HG03575 (cell line): ENCODE results near the gene KIAA0753.

ENCODE experiments used
- ATAC-seq: cut with Tn5 transposase; IDR thresholded peaks from one replicate; pipeline ENCODE4 v1.9.1; 2021; ENCODE audit not compliant: unreplicated experiment, insufficient number of reproducible peaks, low FRiP score; ENCODE audit errors: extremely low read depth

Gene KIAA0753

DNA sequence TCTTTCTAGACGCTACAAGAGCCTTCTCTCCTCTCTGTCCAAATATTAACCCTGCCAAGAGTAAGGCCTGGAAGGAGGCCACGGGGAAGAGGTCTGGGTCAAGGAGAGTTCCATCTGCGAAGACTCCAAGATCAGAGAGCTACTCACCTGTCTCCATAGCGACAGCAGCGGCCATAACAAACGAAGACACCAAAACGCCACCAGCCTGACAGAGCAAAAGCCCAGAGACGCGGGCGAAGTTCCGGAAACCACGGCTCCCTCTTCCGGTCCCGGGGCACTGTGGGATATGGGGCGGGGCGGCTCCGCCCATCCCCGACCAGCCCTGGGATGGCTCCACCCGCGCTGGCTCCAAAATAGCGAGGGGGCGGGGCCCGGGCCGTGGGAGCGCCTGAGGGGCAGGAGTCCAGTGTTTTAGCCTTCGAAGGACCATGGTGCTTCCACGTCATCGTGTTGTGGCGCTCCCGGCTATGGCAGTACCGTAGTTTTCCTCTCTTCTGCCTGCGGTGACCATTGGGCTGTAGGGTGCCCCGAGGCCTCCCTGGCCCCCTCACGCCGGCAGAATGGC lies 10.9 kb upstream of the KIAA0753 start, which contains the start of the genes C17orf100 and MED31:
C17orf100 (plus strand) TSS at position 409 of the 565 bp plus-strand sequence; CDS start at position 561, 152 bp downstream.
MED31 (minus strand) TSS at position 252 of the 565 bp plus-strand sequence; CDS start at position 175, 77 bp downstream.
- no peak for ATAC-seq

DNA sequence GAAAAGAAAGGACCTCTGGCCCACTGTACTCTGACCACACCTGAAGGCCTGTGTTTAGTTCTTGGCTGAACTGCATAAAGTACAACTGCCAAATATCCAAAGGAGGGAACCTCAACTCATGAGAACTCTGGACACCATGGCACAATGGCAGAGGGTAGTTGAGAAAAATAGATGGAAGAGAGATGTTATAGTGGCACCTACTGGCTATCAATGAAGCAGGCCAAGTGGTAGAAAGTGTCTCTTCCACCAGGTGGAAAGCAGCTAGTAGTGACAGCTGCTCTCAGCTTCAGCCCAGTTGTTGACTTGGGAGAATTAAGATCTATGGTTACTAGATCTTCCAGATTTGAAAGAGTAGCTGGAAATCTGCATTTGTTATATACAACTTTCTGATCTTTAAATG lies 7.7 kb upstream of the KIAA0753 start:
- ATAC-seq = no peak

DNA sequence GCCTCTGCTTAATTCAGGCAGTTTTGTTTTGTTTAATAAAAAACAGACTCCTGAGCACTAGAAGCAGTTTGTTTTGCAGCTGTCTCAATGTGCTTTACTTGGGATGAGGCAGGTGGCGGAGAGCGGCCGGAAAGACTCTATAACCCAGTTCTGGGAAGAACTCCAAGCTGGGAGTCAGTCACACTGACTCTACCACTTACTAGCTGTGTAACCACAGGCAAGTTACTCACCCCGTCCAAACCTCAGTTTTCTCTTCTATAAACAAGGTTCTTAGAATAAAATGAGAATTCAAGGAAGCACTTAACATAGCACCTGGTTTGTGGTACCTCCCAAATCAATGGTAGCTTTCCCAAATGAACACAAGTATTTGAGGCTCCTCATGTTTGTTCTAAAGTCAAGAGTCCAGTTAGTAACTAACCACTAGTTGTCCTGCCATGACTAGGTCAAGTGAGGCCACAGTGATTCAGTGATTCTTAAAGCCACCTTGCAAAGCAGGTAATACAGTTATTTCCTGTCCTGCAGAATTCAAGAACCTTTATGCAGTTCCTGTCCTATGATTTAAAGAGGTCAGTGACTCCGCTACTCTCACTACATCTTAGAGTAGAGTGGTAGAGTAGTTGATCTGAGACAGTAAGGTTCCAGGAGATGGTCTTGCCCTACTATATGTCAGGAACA lies 3.1 kb upstream of the KIAA0753 start:
- no peak for ATAC-seq

DNA sequence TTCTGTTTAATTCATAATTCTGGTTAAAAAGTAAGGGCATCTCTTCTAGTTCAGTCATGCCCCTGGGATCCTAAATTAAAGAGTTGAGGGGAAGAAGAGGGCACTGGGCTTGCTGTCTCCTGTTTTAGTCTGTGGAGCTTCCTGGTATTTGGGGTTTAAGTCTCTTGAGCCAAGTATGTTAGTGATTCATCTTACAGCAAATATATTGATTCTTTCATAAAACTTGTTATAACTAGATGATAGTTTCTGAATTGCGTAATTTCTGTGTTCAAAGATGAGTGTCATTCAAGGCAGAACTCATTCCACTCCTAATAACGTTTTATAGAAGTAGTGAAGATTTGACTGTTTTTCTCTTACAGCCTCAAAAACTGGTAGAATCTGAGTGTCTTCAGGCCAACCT lies 2.1 kb upstream of the KIAA0753 start:
- ATAC-seq = no peak

DNA sequence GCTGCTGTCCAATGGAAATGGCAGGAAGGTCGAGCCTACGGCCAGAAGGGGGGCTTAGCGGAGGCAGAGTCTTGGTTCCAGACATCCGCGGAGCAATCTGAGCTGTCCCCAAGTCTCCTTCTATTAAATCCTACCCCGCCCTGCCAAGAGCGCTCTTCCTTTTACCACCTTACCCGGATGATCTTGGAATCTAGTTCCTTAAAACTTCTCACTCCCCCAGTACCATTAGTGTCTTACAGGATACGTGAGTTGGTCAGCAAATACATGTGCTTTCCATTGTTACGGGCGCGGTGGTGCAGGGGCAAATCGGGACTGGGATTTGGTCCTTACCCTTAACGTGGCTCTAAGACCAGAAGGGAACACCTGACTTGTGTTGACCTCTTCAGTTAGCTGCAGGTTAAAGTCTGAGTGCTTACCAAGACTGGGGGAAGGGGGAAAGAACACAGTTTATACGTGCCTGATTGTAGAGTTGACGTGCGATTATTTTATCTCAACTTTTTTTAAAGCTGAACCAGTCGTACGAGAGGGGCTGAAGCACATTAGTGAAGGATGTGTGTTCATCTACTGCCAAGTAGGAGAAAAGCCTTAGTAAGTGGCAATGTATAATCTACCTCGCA lies 844 bp upstream of the KIAA0753 start:
- ATAC-seq = no peak

DNA sequence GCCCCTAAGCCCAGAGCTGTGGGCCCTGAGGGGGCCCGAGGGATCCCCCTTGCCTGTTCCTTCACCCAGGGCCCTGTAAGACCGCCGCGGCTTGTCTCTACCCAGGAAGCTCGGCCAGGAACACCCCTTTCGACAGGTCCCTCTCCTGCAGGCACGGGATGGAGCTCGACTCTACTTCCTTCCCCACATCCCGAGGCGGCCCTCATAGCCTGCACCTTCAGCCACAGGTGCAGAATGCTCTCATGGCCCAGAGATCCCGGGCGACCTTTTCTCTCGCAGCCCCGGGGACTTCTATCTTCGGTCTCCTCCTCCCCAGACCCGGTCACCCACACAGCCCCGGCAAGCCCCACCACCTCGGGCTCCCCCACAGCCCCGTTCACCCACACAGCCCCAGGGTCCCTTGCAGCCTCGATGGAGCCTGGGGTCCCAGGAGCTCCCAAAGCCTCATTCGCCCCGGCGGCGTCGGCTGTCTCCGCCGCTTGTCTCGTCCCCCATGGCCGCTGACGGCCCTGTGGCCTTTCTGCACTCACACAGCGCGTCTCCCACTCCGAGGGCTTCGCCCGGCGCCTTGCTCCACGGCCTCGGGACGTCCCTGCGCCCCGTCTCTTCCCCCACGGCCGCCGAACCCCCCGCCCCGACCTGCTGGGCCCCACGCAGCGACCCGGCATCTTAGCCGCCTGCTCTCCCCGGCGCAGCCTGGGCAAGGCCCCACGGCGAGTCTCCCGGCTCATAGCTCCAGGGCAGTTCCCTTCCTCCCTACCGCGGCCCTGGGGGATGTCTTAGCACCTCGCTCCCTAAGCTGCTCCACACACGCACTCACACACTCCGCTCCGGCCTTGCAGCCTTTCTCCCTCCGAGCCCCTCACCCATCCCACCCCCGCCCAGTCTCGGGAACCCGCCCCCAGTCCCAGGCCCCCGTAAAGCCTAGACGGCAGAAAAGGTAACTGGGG lies 650 bp downstream of the KIAA0753 start:
- ATAC-seq = no peak

DNA sequence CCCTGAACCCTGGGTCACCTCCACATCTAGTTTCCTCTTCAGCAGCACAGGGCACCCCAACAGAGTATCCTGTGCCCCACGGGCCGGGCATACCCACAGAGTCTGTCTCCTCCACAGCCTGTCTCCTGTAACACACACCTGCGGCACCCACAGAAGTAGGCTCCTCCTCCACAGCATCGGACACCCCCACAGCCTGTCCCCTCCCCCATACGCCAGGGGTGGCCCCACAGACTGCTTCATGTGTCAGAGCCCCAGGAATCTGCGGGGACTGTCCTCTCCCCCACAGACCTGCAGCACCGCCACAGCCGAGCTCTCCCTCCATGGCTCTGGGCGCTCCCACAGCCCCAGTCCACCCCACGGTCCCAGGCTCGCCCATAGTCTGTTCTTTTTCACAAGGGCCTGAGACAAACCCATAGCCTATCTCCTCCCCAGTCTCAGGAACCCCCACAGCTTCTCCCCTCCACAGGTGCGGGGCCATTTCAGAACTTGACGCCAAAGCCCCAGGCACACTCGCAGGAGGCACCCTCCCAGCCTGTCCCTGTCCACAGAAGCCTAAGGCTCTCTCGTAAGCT lies 1.4 kb downstream of the KIAA0753 start:
- ATAC-seq = no peak

DNA sequence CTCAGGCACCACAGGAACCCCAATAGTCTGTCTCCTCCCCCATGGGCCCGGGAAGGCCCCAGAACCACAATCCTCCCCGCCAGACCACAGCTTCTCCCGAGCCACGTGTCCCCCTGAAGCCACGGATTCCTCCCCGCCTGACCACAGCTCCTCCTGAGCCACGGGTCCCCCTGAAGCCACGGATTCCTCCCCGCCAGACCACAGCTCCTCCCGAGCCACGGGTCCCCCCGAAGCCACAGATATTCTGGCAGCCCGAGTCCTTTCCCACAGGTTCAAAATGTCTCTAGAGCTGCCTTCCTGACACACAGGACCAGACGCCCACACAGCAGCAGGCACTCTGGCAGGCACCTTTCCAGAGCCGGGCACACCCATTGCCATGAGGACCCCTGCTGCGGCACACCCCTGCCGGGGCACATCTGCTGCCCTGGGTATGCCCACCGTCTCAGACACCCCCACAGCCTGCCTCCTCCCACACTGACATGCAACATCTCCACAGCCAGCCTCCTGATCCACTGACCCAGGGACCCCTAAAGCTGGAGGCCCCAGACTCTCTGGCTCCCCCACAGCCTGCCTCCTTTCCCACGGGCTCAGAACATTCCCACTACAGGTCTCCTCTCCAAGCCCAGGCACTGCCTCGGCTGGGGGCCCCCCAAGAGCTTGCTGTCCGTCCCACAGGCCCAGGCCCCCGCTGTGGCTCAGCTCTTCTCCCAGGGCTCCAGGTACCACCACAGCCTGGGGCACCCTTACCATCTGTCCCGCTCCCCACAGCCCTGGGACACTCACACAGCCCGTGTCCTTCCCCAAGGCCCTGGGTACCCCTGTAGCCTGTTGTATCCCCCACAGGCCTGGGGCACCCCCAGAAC lies 2.2 kb downstream of the KIAA0753 start:
- ATAC-seq = no peak

DNA sequence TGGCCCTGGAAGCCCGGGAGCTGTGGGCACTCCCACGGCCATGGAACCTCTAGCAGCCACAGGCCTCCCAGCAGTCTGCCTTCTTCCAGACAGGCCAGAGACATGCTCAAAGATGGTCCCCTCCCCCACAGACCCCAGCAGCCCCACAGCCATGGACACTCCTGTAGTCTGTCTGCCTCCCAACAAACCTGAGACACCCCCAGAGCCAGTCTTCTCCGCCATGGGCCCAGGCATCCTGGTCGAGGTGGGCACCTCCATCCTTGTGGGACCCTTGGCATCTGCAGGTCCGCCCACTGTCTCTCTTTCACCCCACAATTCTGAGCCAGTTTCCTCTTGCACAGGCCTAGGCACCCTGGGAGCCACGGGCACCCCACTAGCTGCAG lies 3.1 kb downstream of the KIAA0753 start:
- no peak for ATAC-seq

DNA sequence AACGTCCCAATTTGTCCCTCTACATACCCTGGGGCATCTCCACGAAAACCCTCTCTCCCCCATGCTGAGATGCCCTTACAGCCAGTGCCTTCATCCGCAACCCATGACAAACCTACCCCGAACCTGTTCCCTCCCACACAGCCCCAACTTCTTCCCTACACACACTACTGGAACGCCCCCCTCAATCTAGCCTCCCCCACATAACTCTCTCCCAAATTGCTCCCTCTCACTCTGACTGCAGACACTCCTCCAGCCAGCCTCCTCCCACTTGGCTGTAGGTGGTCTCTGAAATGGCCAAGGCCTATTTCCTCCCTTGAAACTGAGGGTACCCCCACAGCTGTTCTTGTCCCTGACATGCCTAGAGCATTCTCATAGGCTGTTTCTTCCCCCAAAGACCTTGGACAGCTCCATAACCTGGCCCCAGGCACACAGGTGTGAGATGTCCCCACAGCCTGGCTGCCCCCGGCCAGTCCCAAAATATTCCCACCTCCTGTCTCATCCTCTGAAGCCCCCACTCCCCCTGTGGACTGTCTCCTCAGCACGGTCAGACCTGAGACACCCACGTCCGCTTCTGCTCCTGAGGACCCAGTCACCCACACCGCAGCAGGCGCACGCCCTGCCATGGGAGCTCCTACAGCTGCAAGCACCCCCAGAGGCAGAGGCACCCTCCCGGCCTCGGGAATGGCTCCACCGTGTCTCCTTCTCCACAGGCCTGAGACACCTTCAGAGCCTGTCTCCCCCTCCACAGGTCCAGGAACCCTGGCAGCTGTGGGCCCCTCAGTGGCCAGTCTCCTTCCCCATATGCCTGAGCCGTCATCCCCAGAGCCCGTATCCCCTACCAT lies 3.7 kb downstream of the KIAA0753 start:
- no peak for ATAC-seq

DNA sequence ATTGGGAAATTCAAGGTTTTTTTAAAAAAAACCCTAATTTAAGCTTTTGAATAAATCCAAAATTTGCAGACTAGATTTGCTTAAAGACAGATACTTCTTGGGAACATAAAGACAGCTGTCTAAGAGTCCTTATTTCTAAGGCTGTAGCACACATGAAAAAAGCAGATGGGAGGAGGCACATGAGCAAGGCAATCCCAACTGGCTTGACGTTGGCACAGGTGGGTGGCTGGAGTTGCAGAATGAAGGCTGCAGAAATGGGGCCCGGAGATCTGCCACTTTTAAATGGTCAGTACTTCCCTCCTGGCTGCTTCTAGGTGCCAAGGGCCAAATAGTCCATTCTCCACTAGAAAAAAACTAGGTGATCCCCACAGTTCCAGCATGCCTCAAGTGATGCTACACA lies 4.4 kb downstream of the KIAA0753 start:
- no peak for ATAC-seq

DNA sequence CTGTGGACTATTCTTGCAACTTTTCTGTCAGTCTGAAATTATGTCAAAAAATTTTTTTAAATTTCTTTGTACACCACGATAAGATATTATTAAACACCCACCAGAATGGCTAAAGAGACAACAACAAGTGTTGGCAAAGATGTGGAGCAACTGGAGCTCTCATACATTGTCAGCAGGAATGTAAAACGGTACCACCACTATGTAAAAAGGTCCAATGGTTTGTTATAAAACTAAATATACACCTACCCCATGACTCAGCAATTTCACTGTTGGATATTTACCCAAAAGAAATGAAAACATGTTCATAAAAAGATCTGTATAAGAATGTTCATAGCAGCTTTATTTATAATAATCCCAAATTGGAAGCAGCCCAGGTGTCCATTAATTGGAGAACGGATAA lies 7.2 kb downstream of the KIAA0753 start:
- no peak for ATAC-seq

DNA sequence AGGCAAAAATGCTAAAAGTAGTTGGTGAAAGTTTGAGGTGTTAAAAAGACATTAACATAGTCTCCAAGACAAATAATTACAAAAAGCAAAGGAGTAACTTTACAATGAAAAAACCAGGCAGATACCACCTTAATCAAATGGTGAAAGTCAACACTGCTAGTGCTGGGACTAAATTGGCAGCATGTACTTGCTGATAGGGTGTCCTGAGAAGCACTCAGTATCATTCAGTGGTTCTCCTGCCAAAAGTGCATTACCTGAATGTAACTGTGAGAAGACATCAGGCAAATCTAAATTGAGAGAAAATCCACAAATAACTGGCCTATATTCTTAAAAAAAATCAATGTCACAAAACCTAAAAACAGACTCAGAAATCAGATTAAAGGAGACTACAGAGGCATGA lies 8.0 kb downstream of the KIAA0753 start:
- ATAC-seq = no peak

DNA sequence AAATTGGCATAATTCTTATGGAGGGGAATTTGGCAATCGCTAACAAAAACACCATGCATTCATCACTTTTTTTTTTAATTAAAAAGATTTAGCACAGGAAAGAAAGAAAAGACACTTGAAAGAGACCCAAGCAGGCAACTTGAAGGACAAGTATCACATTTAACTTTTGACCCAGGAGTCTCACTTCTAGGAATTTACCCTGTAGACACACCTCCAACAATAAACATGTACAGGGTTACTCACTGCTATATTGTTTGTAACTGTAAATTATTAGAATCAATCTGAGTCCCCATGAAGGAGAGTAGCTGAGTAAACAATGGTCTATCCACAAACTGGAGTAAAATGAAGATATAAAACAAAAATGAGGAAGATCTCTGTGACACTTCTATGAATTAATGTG lies 10.1 kb downstream of the KIAA0753 start:
- ATAC-seq = no peak

DNA sequence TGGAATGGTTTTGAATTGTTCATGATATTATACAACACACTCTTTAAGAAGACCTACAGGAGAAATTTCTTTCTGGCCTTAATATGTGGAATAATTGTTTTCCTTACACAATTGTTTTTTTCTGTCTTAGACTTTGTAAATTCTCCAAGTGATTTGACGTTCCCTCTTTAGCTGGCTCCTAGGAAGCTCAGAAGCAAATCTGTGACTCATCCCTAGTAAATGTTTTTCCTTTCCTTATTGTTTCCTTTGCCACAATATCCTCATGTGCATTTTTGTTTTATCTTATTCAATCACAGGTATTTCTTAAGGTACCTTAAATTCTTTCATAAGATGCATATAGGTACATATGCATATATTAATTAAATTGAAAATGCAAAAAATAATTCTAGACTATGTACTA lies 13.5 kb downstream of the KIAA0753 start:
- ATAC-seq = no peak

DNA sequence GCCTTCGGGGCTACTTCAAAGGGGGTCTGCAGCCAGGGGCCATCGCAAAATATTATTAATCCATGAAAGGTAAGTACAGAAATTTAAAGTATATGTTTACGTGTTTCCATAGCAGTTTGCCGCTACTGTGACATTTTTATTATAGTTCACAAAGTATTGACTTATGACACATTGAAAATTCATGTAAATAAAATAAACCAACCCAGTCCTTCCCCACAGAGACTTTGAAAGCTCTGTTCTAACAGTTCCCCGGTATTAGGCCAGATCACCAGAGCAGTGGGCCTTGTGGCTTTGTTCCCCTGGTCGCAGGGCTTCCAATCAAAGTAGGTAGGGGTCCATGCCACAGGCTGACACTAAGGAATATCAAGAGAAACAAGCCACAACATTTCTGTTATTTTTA lies 13.9 kb downstream of the KIAA0753 start:
- no peak for ATAC-seq

DNA sequence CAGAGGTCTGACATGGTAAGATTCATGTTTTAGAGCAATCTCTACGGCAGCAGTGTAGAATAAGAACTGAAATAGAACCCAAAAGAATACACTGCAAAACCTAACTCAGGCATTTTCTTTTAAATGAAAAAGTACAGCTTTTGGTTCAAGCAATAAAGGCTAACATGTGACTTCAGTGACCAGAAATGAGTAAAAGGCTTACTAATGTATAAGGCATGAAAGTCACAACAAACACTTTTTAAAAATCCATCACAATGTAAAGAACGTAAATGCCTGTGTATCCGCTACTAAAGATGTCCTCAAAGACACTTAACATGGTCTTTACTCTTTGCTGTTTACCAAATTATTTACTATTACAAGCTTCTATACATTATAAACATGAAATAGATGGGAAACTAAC lies 16.6 kb downstream of the KIAA0753 start:
- ATAC-seq = no peak
